PFSK-1 (cell line): Measurements from ENCODE around the gene R3HDM1.

ENCODE experiments used
- TAF1 ChIP-seq: IDR thresholded peaks from 2 replicates; pipeline ENCODE4 v1.6.1; 2012; ENCODE audit warnings: low read length, control low read depth, borderline replicate concordance; ENCODE audit not compliant: insufficient read depth
- TF ChIP-seq, protein P1 (sequence below), 2 experiments: IDR thresholded peaks; 2 replicates each; pipeline versions ENCODE4 v1.6.1 to v1.8.0; 2011 to 2012; ENCODE audit warnings: low read depth in 2 of 2, low read length in 2 of 2, control low read depth in 1 of 2, inconsistent platforms in 1 of 2, mild to moderate bottlenecking in 1 of 2, moderate library complexity in 1 of 2; ENCODE audit not compliant: insufficient read depth in 1 of 2

DNA sequence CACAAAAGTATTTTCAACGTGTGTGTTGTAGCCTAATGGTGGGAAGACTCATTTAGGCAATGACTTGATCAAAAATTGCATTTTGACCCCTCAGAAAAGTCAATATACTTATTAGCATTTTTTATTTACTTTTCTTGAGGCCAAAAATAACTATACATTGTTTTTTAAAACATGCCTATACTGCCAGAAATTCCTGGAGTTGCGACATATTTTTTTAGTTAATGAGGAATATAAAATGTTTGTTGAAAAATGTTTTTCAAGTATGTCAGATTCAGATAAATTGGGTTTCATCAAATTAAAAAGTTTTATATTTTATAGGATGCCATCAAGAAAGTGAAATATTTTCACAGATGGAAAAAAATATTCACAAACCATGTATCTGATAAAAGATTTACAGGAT is 39.6 kb downstream of the R3HDM1 start:
- TF ChIP-seq, protein P1, sequence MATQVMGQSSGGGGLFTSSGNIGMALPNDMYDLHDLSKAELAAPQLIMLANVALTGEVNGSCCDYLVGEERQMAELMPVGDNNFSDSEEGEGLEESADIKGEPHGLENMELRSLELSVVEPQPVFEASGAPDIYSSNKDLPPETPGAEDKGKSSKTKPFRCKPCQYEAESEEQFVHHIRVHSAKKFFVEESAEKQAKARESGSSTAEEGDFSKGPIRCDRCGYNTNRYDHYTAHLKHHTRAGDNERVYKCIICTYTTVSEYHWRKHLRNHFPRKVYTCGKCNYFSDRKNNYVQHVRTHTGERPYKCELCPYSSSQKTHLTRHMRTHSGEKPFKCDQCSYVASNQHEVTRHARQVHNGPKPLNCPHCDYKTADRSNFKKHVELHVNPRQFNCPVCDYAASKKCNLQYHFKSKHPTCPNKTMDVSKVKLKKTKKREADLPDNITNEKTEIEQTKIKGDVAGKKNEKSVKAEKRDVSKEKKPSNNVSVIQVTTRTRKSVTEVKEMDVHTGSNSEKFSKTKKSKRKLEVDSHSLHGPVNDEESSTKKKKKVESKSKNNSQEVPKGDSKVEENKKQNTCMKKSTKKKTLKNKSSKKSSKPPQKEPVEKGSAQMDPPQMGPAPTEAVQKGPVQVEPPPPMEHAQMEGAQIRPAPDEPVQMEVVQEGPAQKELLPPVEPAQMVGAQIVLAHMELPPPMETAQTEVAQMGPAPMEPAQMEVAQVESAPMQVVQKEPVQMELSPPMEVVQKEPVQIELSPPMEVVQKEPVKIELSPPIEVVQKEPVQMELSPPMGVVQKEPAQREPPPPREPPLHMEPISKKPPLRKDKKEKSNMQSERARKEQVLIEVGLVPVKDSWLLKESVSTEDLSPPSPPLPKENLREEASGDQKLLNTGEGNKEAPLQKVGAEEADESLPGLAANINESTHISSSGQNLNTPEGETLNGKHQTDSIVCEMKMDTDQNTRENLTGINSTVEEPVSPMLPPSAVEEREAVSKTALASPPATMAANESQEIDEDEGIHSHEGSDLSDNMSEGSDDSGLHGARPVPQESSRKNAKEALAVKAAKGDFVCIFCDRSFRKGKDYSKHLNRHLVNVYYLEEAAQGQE (IDR thresholded peaks at IDR 0.05; ENCODE audit: insufficient read depth in 1 of 2, low read depth in 2 of 2, low read length in 2 of 2) = no peak
- no peak for TF ChIP-seq TAF1
